Thyroid gland (tissue), 4 donors: ENCODE results near the gene PDZD2.

ENCODE experiments used
- POLR2A ChIP-seq, 2 donors: fragments of 450-650 bp; IDR thresholded peaks; one replicate each; pipeline ENCODE4 v1.6.1; 2017; ENCODE audit warnings: antibody characterized with exemption in 2 of 2, mild to moderate bottlenecking in 2 of 2, moderate library complexity in 1 of 2
- TF ChIP-seq, protein P1 (sequence below), 6 experiments: fragments of 200-600 bp in 3 of 6; fragments of 450-650 bp in 3 of 6; sonication (generic) in 3 of 6; IDR thresholded peaks; one replicate each; pipeline ENCODE4 v1.5.1; 2016 to 2019; ENCODE audit warnings: antibody characterized with exemption in 6 of 6, mild to moderate bottlenecking in 2 of 6, inconsistent platforms in 1 of 6, moderate library complexity in 1 of 6

- TF ChIP-seq, protein P1, sequence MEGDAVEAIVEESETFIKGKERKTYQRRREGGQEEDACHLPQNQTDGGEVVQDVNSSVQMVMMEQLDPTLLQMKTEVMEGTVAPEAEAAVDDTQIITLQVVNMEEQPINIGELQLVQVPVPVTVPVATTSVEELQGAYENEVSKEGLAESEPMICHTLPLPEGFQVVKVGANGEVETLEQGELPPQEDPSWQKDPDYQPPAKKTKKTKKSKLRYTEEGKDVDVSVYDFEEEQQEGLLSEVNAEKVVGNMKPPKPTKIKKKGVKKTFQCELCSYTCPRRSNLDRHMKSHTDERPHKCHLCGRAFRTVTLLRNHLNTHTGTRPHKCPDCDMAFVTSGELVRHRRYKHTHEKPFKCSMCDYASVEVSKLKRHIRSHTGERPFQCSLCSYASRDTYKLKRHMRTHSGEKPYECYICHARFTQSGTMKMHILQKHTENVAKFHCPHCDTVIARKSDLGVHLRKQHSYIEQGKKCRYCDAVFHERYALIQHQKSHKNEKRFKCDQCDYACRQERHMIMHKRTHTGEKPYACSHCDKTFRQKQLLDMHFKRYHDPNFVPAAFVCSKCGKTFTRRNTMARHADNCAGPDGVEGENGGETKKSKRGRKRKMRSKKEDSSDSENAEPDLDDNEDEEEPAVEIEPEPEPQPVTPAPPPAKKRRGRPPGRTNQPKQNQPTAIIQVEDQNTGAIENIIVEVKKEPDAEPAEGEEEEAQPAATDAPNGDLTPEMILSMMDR (IDR thresholded peaks at IDR 0.05) = no peak
- no peak for TF ChIP-seq POLR2A (IDR thresholded peaks at IDR 0.05)
Measured at GRCh38 chr5:31918739-31919138, 279.8 kb downstream of the PDZD2 start.
